ENCODE results near the gene AQP10.
"Not testable (repeated sequence)": the region's sequence is repeated elsewhere in the genome, so short reads cannot be mapped to it uniquely, and the experiment has no call there.

DNA sequence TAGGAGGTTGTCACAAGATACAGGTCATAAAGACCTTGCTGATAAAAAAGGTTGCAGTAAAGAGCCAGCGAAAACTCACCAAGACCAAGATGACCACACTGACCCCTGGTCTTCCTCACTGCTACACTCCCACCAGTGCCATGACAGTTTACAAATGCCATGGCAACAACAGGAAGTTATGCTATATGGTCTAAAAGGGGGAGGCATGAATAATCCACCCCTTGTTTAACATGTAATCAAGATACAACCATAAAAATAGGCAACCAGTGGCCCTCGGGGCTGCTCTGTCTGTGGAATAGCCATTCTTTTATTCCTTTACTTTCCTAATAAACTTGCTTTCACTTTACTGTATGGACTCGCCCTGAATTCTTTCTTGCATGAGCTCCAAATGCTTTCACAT, 6.7 kb upstream of the AQP10 start:
- TF ChIP-seq, protein P1, sequence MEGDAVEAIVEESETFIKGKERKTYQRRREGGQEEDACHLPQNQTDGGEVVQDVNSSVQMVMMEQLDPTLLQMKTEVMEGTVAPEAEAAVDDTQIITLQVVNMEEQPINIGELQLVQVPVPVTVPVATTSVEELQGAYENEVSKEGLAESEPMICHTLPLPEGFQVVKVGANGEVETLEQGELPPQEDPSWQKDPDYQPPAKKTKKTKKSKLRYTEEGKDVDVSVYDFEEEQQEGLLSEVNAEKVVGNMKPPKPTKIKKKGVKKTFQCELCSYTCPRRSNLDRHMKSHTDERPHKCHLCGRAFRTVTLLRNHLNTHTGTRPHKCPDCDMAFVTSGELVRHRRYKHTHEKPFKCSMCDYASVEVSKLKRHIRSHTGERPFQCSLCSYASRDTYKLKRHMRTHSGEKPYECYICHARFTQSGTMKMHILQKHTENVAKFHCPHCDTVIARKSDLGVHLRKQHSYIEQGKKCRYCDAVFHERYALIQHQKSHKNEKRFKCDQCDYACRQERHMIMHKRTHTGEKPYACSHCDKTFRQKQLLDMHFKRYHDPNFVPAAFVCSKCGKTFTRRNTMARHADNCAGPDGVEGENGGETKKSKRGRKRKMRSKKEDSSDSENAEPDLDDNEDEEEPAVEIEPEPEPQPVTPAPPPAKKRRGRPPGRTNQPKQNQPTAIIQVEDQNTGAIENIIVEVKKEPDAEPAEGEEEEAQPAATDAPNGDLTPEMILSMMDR (conservative IDR thresholded peaks at IDR 0.05; ENCODE audit: low read length), result not testable (repeated sequence)
- not testable (repeated sequence) for TF ChIP-seq EZH2phosphoT487 (IDR thresholded peaks at IDR 0.05; ENCODE audit: borderline replicate concordance)
